Tibial artery (tissue), 4 donors: ENCODE results near the gene B4GALNT4.

Source experiments
- DNase-seq, 2 donors: peaks; one replicate each; pipeline ENCODE4 v3.0.0-alpha.2; 2019
- H3K27ac ChIP-seq, 2 donors: fragments of 200-600 bp; sonication (generic) in 1 of 2; 1 replicate in 1 of 2; 2 replicates in 1 of 2; pipeline ENCODE4 v1.5.1; 2018 to 2019; ENCODE audit warnings: mild to moderate bottlenecking in 1 of 2
- H3K27me3 ChIP-seq, 2 donors: fragments of 200-600 bp; sonication (generic) in 1 of 2; one replicate each; pipeline versions ENCODE4 v1.5.1 to v1.6.0; 2016 to 2019
- H3K36me3 ChIP-seq, 3 donors: fragments of 200-600 bp; sonication (generic) in 2 of 3; one replicate each; pipeline ENCODE4 v1.5.1; 2016 to 2019; ENCODE audit warnings: mild to moderate bottlenecking in 2 of 3
- H3K4me1 ChIP-seq, 4 donors: fragments of 200-600 bp; sonication (generic) in 2 of 4; 1 replicate in 3 of 4; 2 replicates in 1 of 4; pipeline ENCODE4 v1.5.1; 2016 to 2019
- H3K4me3 ChIP-seq, 2 donors: fragments of 200-600 bp; sonication (generic) in 1 of 2; 1 replicate in 1 of 2; 2 replicates in 1 of 2; pipeline ENCODE4 v1.5.1; 2018 to 2019; ENCODE audit warnings: mild to moderate bottlenecking in 2 of 2
- H3K9me3 ChIP-seq, 3 donors: fragments of 200-600 bp; sonication (generic) in 1 of 3; one replicate each; pipeline ENCODE4 v1.5.1; 2016 to 2019
- intact Hi-C: fragments of 100-400 bp; cut with DNase I; formaldehyde crosslinking; loops from one replicate; pipeline ENCODE4 v1.15.0; 2023; ENCODE audit warnings: low total_unique reads
- TF ChIP-seq, protein P1 (sequence below), 2 experiments: fragments of 200-600 bp in 1 of 2; fragments of 450-650 bp in 1 of 2; IDR thresholded peaks; one replicate each; pipeline ENCODE4 v1.5.1; 2017 to 2019; ENCODE audit warnings: antibody characterized with exemption in 2 of 2, mild to moderate bottlenecking in 1 of 2, moderate library complexity in 1 of 2

B4GALNT4 gene

DNA sequence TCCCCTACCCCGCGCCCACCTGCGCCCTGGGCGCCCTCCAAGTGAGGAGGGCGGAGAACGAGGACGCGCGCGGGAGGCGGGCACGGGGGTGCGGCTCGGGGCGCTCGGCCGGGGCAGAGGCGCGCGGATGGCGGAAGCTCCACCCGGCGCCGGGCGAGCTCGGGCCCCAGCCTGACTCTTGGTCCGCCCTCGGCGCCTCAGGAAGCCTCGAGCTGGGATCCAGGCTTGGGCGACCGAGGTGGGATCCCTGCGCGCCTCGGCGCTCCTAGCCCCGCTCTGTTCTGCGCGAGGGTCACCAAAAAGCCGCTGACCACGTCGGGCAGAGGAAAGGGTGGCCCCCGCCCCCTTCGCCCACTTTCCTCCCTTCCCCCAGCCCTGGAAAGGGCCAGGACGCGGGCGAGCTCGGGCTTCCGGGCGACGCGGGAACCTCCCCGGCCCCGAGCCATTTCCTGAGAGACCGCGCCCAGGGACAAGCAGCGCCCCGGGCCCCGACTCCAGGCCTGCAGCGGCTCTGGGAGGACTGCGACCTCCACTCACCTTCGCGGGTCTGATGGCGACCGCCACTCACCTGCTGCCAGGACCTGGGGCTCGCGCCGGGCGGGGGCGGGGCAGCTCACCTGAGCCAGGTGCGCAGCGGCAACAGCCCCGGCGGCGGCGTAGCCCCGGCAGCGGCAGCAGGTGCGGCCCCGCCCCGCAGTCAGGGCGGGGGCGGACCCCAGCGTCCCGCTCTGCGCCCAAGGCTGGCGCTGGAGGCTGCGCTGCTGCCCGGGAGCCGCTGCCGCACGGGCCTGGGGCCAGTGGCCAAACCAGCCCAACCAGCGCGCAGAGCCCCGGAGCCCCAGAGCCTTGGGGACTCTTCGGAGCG is 47.7 kb downstream of the B4GALNT4 start:
- Histone ChIP-seq H3K4me3 (peak overlapping the region; percentile 36 to 50), H3K9me3 (no peaks in the 10 kb centered on the region), H3K36me3 (no peaks in the 10 kb centered on the region), H3K27ac (peak overlapping the region in 1 of 2 donors; percentile 14), H3K4me1 (peaks cover 0 to 18% (median 15%) of the 10 kb centered on the region in 4 donors), H3K27me3 (peaks cover 0 to 69% of the 10 kb centered on the region in 2 donors)
- TF ChIP-seq, protein P1, sequence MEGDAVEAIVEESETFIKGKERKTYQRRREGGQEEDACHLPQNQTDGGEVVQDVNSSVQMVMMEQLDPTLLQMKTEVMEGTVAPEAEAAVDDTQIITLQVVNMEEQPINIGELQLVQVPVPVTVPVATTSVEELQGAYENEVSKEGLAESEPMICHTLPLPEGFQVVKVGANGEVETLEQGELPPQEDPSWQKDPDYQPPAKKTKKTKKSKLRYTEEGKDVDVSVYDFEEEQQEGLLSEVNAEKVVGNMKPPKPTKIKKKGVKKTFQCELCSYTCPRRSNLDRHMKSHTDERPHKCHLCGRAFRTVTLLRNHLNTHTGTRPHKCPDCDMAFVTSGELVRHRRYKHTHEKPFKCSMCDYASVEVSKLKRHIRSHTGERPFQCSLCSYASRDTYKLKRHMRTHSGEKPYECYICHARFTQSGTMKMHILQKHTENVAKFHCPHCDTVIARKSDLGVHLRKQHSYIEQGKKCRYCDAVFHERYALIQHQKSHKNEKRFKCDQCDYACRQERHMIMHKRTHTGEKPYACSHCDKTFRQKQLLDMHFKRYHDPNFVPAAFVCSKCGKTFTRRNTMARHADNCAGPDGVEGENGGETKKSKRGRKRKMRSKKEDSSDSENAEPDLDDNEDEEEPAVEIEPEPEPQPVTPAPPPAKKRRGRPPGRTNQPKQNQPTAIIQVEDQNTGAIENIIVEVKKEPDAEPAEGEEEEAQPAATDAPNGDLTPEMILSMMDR (IDR thresholded peaks at IDR 0.05), result no peak
- no peak for DNase-seq
- intact Hi-C loops, result no loop called here

DNA sequence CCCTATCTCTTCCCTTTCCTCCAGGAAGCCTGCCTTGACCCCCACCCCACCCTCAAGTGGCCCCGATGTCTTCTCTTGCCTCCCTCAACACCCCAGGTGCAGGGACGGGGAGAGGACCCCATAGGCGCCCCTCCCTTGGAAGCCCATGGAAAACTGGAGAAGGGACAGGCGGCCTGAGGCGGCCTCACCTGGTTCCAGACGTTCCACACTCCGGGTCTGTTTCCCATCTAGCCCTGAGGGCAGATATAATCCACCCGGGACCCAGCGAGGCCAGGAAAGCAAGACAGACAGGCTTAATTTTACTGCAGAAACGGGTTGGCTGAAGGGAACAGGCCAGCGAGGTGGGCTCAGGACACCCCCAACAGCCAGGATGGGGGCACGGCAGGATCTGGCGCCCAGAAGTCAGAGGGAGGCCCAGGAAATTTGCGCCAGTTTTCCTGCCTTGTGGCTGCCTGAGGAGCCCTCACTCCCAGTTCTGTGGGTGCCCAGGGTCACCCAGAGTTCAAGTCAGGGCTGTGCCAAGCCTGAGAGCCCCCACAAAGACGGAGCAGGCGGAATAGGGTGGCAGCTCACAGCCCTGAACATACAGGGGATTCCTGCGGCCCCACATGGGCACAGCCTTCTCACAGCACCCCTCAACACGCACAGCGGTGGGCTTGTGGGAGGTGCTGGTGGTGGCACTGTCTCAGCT is 48.5 kb downstream of the B4GALNT4 start:
- intact Hi-C loops, result no loop called here
- Histone ChIP-seq H3K27me3 (peaks cover 0 to 72% of the 10 kb centered on the region in 2 donors), H3K27ac (no peak overlapping the region), H3K9me3 (no peaks in the 10 kb centered on the region), H3K36me3 (no peaks in the 10 kb centered on the region), H3K4me1 (peaks cover 0 to 18% (median 15%) of the 10 kb centered on the region in 4 donors), H3K4me3 (peak overlapping the region; percentile 36 to 50)
- TF ChIP-seq, protein P1 (IDR thresholded peaks at IDR 0.05), result no peak
- DNase-seq, result no peak

DNA sequence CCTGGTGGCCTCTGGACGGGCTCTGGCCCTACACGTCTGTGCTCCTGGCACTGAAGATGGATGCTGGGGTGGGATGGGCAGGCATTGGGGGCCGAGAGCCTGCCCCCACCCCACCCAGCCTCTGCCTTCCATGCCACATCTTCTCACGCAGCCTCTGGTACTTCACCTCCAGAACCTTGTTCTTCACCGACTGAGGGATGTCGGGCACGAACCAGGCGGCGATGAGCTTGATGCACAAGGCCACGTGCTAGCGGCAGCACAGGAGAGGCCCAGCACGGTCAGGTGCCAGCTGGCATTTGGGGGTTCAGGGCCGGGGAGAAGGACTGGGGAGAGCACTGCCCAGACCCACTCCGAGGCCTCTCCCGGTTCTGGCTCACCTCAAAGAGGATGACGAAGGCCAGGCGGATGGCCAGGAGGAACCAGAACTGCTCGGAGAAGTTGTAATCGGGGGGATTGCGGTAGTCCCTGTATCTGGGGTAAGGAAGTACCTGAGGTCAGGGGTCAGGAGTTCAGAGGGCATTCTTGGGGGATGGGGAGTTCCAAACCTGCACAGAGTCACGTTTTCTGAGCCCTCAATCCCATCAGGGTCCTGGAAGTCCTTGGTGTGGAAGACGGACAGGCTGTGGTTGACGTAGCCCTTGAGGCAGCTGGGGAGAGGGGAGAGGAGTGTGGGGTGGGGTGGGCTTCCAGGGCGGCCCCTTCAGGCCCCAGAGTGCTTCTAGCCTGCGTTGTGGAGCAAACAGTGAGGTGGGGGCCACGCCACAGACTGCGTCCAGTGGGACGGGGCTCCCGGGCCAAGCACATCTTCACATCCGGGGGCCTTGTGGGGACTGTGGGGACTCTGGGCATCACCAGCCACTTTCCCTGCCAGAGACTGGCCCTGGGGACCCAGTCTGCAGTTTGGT is 49.3 kb downstream of the B4GALNT4 start:
- Histone ChIP-seq H3K4me3 (no peak overlapping the region), H3K36me3 (no peaks in the 10 kb centered on the region), H3K9me3 (no peaks in the 10 kb centered on the region), H3K27ac (no peak overlapping the region), H3K4me1 (peaks cover 0 to 18% (median 15%) of the 10 kb centered on the region in 4 donors), H3K27me3 (peaks cover 0 to 77% of the 10 kb centered on the region in 2 donors)
- intact Hi-C loops, result no loop called here
- no peak for DNase-seq
- TF ChIP-seq, protein P1 (IDR thresholded peaks at IDR 0.05), result no peak

DNA sequence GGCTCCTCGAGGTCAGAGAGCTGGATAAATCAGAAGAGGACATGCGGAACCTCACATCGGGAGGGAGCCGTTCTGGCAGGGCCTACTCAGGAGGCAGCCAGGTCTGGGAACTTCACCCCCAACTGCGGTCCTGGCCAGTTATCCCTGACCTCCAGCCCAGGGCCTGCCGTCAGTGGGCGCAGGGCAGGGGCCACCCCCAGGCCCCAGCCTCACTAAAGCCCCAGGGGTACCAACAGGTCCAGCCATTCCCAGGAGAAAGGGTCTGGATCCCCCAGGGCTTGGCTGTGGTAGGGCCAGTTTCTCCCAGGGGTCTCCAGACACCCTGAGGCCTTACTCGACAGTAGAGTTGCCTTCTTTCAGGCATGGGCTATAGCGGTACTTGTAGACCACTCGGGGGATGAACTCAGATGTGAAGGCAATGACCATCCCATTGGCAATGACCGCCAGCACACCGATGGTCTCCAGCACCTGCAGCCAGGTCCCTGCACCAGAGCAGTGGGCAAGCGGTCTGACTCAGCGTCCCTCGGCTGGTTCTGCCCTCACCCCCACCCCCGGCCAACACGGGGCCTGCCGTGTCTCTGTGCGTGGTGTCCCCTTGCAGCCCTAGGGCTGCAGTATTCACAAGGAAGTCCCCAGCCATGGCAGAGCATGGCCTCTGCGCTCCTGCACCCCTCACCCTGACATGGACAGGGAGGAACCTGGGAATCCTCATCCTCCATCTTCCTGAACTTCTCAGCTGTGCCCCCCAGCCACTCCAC is 50.1 kb downstream of the B4GALNT4 start:
- H3K27ac ChIP-seq, result no peak overlapping the region
- TF ChIP-seq, protein P1 (IDR thresholded peaks at IDR 0.05), result no peak
- DNase-seq, result no peak
- no peak overlapping the region for H3K4me3 ChIP-seq
- no peaks in the 10 kb centered on the region for H3K36me3 ChIP-seq
- peaks cover 0 to 18% (median 15%) of the 10 kb centered on the region in 4 donors for H3K4me1 ChIP-seq
- intact Hi-C loops, result no loop called here
- no peaks in the 10 kb centered on the region for H3K9me3 ChIP-seq
- peaks cover 0 to 79% of the 10 kb centered on the region in 2 donors for H3K27me3 ChIP-seq
